NCI-H345 treated with DMSO at 0.1 percent for 48 hours (cell line): ENCODE results near the gene OTOG.
A peak's percentile ranks its signal among the peaks of the same experiment; 100 is the strongest.

Experiments used
- DNase-seq: peaks from one replicate; lab custom pipeline; 2025; ENCODE audit not compliant: unreplicated experiment; lab: John Stamatoyannopoulos, UW

OTOG gene

GRCh38 chr11:17580271-17580670 lies 33.2 kb downstream of the OTOG start:
- no peak for DNase-seq

- no peak for DNase-seq
Observed at GRCh38 chr11:17581036-17581731, 34.1 kb downstream of the OTOG start.

- no peak for DNase-seq
Observed at GRCh38 chr11:17581732-17582053, 34.6 kb downstream of the OTOG start.

- DNase-seq, result no peak
Observed at GRCh38 chr11:17585911-17586695, 39.0 kb downstream of the OTOG start.

GRCh38 chr11:17588166-17588565 lies 41.1 kb downstream of the OTOG start:
- DNase-seq, result no peak

GRCh38 chr11:17588721-17589120 lies 41.7 kb downstream of the OTOG start:
- DNase-seq, result no peak

GRCh38 chr11:17590463-17590862 lies 43.4 kb downstream of the OTOG start:
- DNase-seq, result no peak

GRCh38 chr11:17591293-17591692 lies 44.2 kb downstream of the OTOG start:
- DNase-seq, result no peak

- no peak for DNase-seq
Observed at GRCh38 chr11:17593466-17594245, 46.6 kb downstream of the OTOG start.

- no peak for DNase-seq
Observed at GRCh38 chr11:17594686-17595192, 47.7 kb downstream of the OTOG start.

- DNase-seq, result no peak
Observed at GRCh38 chr11:17595526-17596309, 48.7 kb downstream of the OTOG start.

- DNase-seq, result no peak
Observed at GRCh38 chr11:17596310-17596669, 49.2 kb downstream of the OTOG start.

GRCh38 chr11:17596711-17597110 lies 49.7 kb downstream of the OTOG start:
- DNase-seq, result no peak

- no peak for DNase-seq
Observed at GRCh38 chr11:17597770-17598169, 50.7 kb downstream of the OTOG start.

- peak; percentile 47 for DNase-seq
Observed at GRCh38 chr11:17598700-17599459, 51.8 kb downstream of the OTOG start.

- no peak for DNase-seq
Observed at GRCh38 chr11:17599460-17599925, 52.4 kb downstream of the OTOG start.

- DNase-seq, result peak; percentile 57
Observed at GRCh38 chr11:17600316-17601255, 53.5 kb downstream of the OTOG start.

- no peak for DNase-seq
Observed at GRCh38 chr11:17601256-17601671, 54.2 kb downstream of the OTOG start.

- DNase-seq, result no peak
Observed at GRCh38 chr11:17601676-17602075, 54.6 kb downstream of the OTOG start.
